Liver (tissue), 3 donors: ENCODE results near the gene ARSJ.

Experiments
- ATF3 ChIP-seq: IDR thresholded peaks from 2 replicates; pipeline ENCODE4 v1.6.1; 2016; ENCODE audit warnings: antibody characterized with exemption
- FOXA1 ChIP-seq: IDR thresholded peaks from 2 replicates; pipeline ENCODE4 v1.6.1; 2016; ENCODE audit warnings: antibody characterized with exemption
- GABPA ChIP-seq, 2 donors: IDR thresholded peaks in 1 of 2; conservative IDR thresholded peaks in 1 of 2; 2 replicates each; pipeline ENCODE4 v1.6.1; 2016; ENCODE audit warnings: antibody characterized with exemption in 2 of 2, mild to moderate bottlenecking in 1 of 2, moderate library complexity in 1 of 2
- RAD21 ChIP-seq, 2 donors: IDR thresholded peaks; 2 replicates each; pipeline ENCODE4 v1.6.1; 2016; ENCODE audit warnings: antibody characterized with exemption in 2 of 2, mild to moderate bottlenecking in 2 of 2
- YY1 ChIP-seq: IDR thresholded peaks from 2 replicates; pipeline ENCODE4 v1.6.1; 2016; ENCODE audit warnings: antibody characterized with exemption, mild to moderate bottlenecking
- TF ChIP-seq, protein P1 (sequence below): fragments of 150-350 bp; IDR thresholded peaks from 2 replicates; pipeline ENCODE4 v1.5.1; 2017; ENCODE audit warnings: improper control_type of control experiment, low read depth, low read length; ENCODE audit not compliant: missing input control
- TF ChIP-seq, protein P2 (sequence below): IDR thresholded peaks from 2 replicates; pipeline ENCODE4 v1.6.1; 2016; ENCODE audit warnings: antibody characterized with exemption, mild to moderate bottlenecking
- TF ChIP-seq, protein P3 (sequence below): IDR thresholded peaks from 2 replicates; pipeline ENCODE4 v1.6.1; 2016; ENCODE audit warnings: antibody characterized with exemption
- donor health status: healthy.
- donor health status: healthy.

GRCh38 chr4:113955411-113955810, 24.0 kb downstream of the ARSJ start:
- TF ChIP-seq, protein P1, sequence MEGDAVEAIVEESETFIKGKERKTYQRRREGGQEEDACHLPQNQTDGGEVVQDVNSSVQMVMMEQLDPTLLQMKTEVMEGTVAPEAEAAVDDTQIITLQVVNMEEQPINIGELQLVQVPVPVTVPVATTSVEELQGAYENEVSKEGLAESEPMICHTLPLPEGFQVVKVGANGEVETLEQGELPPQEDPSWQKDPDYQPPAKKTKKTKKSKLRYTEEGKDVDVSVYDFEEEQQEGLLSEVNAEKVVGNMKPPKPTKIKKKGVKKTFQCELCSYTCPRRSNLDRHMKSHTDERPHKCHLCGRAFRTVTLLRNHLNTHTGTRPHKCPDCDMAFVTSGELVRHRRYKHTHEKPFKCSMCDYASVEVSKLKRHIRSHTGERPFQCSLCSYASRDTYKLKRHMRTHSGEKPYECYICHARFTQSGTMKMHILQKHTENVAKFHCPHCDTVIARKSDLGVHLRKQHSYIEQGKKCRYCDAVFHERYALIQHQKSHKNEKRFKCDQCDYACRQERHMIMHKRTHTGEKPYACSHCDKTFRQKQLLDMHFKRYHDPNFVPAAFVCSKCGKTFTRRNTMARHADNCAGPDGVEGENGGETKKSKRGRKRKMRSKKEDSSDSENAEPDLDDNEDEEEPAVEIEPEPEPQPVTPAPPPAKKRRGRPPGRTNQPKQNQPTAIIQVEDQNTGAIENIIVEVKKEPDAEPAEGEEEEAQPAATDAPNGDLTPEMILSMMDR: no peak
- TF ChIP-seq, protein P2, sequence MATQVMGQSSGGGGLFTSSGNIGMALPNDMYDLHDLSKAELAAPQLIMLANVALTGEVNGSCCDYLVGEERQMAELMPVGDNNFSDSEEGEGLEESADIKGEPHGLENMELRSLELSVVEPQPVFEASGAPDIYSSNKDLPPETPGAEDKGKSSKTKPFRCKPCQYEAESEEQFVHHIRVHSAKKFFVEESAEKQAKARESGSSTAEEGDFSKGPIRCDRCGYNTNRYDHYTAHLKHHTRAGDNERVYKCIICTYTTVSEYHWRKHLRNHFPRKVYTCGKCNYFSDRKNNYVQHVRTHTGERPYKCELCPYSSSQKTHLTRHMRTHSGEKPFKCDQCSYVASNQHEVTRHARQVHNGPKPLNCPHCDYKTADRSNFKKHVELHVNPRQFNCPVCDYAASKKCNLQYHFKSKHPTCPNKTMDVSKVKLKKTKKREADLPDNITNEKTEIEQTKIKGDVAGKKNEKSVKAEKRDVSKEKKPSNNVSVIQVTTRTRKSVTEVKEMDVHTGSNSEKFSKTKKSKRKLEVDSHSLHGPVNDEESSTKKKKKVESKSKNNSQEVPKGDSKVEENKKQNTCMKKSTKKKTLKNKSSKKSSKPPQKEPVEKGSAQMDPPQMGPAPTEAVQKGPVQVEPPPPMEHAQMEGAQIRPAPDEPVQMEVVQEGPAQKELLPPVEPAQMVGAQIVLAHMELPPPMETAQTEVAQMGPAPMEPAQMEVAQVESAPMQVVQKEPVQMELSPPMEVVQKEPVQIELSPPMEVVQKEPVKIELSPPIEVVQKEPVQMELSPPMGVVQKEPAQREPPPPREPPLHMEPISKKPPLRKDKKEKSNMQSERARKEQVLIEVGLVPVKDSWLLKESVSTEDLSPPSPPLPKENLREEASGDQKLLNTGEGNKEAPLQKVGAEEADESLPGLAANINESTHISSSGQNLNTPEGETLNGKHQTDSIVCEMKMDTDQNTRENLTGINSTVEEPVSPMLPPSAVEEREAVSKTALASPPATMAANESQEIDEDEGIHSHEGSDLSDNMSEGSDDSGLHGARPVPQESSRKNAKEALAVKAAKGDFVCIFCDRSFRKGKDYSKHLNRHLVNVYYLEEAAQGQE: no peak
- no peak for TF ChIP-seq FOXA1
- TF ChIP-seq YY1: no peak
- TF ChIP-seq GABPA (IDR thresholded peaks at IDR 0.05 in 1 of 2, conservative IDR thresholded peaks at IDR 0.05 in 1 of 2): no peak
- TF ChIP-seq, protein P3, sequence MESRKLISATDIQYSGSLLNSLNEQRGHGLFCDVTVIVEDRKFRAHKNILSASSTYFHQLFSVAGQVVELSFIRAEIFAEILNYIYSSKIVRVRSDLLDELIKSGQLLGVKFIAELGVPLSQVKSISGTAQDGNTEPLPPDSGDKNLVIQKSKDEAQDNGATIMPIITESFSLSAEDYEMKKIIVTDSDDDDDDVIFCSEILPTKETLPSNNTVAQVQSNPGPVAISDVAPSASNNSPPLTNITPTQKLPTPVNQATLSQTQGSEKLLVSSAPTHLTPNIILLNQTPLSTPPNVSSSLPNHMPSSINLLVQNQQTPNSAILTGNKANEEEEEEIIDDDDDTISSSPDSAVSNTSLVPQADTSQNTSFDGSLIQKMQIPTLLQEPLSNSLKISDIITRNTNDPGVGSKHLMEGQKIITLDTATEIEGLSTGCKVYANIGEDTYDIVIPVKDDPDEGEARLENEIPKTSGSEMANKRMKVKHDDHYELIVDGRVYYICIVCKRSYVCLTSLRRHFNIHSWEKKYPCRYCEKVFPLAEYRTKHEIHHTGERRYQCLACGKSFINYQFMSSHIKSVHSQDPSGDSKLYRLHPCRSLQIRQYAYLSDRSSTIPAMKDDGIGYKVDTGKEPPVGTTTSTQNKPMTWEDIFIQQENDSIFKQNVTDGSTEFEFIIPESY: no peak
- no peak for TF ChIP-seq RAD21 (IDR thresholded peaks at IDR 0.05)
- no peak for TF ChIP-seq ATF3
